Breast epithelium (tissue), 3 donors: ENCODE results near the gene MYH10.

ENCODE experiments used
- POLR2AphosphoS5 ChIP-seq, 3 donors: sonication (generic); formaldehyde crosslinking; IDR thresholded peaks; one replicate each; pipeline ENCODE4 v1.6.1; 2017; ENCODE audit warnings: antibody characterized with exemption in 3 of 3
- TF ChIP-seq, protein P1 (sequence below), 3 donors: fragments of 450-650 bp; IDR thresholded peaks; one replicate each; pipeline ENCODE4 v1.5.1; 2016 to 2017; ENCODE audit warnings: antibody characterized with exemption in 3 of 3, mild to moderate bottlenecking in 3 of 3, moderate library complexity in 3 of 3

DNA sequence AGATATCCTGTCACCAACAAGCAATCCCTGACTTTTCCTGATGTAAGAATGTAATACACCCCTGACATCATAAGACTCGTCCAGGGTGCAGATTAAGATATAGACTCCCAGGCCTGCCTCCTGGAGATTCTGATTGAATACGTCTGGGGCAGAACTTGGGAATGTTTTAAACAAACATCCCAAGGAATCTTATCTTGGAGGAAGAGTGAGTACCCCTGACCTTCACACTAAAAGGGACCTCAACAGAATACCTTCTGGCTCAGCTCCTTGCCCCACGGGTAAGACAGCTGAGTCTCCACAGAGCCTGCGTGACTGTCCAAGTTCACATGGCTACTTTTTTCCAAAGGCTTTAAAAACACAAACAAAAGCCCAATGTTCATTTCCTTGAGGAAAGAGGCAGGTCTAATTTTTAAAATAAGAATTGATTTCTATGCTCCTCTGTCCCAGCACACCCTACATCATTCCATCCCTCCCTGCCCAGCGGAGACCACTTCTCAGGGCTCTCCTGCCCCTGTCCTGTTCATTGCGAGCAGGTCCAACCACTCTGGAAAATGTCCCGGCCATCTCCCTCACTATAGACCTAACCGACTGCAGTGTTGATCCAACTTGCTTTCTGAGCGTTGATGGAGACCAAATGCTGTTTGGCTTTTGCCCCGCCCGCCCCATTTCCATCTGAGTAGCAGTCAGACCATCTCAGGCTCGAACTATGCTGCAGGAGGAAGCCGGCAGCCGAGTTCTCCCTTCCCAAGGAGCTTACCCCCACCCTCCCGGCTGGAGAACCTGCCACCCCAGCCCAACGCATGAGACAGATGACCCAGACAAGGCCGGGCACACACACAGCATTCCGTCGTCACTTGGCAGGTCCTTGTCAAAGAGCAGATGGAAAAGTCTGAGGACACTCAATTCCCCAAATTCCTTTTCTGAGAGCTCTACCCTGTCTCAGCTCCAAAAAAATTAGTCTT is 44.1 kb upstream of the MYH10 start:
- TF ChIP-seq, protein P1, sequence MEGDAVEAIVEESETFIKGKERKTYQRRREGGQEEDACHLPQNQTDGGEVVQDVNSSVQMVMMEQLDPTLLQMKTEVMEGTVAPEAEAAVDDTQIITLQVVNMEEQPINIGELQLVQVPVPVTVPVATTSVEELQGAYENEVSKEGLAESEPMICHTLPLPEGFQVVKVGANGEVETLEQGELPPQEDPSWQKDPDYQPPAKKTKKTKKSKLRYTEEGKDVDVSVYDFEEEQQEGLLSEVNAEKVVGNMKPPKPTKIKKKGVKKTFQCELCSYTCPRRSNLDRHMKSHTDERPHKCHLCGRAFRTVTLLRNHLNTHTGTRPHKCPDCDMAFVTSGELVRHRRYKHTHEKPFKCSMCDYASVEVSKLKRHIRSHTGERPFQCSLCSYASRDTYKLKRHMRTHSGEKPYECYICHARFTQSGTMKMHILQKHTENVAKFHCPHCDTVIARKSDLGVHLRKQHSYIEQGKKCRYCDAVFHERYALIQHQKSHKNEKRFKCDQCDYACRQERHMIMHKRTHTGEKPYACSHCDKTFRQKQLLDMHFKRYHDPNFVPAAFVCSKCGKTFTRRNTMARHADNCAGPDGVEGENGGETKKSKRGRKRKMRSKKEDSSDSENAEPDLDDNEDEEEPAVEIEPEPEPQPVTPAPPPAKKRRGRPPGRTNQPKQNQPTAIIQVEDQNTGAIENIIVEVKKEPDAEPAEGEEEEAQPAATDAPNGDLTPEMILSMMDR (IDR thresholded peaks at IDR 0.05): no peak
- TF ChIP-seq POLR2AphosphoS5 (IDR thresholded peaks at IDR 0.05): no peak
